Stimulated activated CD4-positive, alpha-beta T cell treated with anti-CD3 and anti-CD28 coated beads, Interleukin-2, amount 100 ng/mL, for 24 hours (primary cell): Measurements from ENCODE around the gene ZSCAN5B.
"Not testable (repeated sequence)": the region's sequence is repeated elsewhere in the genome, so short reads cannot be mapped to it uniquely, and the experiment has no call there.

Experiments
- DNase-seq, 2 donors: peaks; one replicate each; pipeline ENCODE4 v3.0.0-alpha.2; 2020

The ZSCAN5B gene, protein sequence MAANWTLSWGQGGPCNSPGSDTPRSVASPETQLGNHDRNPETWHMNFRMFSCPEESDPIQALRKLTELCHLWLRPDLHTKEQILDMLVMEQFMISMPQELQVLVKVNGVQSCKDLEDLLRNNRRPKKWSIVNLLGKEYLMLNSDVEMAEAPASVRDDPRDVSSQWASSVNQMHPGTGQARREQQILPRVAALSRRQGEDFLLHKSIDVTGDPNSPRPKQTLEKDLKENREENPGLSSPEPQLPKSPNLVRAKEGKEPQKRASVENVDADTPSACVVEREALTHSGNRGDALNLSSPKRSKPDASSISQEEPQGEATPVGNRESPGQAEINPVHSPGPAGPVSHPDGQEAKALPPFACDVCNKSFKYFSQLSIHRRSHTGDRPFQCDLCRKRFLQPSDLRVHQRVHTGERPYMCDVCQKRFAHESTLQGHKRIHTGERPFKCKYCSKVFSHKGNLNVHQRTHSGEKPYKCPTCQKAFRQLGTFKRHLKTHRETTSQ

DNA sequence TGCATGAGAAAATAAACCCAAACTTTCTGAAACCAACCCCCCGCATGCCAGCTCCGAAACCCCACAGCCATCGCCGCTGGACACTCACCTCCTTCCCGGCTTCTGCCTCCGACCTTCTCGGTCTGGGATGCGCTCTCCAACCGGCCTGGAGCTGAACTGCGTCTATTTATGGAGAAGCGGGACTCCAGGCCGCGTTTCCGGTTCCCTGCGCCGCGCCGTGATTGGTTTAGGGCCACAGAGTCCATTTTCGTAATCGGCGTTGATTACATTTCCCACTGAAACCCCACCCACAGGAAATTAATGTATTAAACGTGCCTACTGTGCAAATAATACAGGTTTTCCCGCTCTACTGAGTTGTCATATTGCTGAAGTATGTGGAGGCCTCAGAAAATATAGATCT is at the start of gene ZSCAN5B:
TSS of gene ZSCAN5B (minus strand) at position 138 of the 400 bp plus-strand sequence. CDS start 4,731 bp downstream, outside the sequence.
- DNase-seq: not testable (repeated sequence)

DNA sequence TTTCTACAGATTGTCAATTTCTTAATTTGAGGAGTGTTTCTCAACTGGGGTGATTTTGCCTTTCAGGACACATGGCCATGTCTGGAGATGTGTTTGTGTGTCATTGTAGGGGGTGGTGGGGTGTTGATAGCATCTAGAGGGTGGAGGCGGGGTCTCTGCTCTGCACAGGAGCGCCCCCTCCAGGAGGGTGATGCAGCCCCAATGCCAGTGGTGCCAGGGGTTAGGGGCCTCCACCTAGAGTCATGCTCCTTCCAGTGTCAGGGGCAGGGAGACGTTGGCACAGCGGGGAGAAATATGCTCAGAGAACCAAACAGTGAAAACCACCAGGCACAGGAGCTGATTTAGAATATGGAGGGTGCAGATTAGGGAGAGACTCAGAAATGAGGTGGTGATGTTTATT is 48.2 kb upstream of the ZSCAN5B start:
- DNase-seq: not testable (repeated sequence)

DNA sequence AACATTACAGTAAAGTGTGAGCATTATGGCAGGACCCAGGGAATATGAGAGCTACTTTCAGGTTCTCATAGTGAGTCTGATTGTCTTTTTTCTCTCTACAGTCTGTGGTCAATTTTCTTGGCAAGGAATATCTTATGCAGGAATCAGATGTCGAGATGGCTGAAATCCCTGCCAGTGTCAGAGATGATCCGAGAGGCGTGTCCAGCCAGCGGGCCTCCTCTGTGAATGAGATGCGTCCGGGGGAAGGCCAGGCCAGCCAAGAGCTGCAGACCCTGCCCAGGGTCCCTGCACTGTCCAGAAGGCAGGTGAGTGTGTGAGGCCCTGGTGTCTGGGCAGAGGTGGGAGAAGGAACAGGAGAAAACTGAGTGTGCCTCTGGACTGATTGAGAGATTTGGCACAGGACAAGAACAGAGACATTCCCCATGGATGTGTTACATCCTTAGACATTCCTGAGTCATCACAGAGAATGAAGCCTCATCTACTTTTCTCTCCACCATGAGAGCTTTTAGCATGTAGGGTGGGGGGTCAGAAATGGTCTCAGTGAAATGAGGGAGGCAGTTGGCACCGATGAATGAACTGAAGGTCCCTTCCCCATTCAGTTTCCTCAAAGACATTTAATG is 47.6 kb upstream of the ZSCAN5B start:
- no peak for DNase-seq

DNA sequence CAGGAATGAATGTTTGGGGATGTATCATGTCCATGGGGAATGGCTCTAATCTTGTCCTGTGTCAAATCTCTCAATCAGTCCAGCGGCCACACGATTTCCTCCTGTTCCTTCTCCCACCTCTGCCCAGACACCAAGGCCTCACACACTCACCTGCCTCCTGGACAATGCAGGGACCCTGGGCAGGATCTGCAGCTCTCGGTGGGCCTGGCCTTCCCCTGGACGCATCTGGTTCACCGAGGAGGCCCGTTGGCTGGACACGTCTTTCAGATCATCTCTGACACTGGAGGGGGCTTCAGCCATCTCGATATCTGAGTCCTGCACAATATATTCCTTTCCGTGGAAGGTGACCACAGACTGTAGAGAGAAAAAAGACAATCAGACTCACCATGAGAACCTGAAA is 25.9 kb upstream of the ZSCAN5B start:
- DNase-seq: no peak

DNA sequence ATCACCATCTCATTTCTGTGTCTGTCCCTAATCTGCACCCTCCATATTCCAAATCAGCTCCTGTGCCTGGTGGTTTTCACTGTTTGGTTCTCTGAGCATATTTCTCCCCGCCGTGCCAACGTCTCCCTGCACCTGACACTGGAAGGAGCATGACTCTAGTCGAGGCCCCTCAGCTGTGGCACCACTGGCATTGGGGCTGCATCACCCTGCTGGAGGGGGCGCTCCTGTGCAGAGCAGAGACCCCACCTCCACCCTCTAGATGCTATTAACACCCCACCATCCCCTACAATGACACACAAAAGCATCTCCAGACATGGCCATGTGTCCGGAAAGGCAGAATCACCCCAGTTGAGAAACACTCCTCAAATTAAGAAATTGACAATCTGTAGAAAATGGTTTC is 25.3 kb upstream of the ZSCAN5B start:
- DNase-seq: no peak

DNA sequence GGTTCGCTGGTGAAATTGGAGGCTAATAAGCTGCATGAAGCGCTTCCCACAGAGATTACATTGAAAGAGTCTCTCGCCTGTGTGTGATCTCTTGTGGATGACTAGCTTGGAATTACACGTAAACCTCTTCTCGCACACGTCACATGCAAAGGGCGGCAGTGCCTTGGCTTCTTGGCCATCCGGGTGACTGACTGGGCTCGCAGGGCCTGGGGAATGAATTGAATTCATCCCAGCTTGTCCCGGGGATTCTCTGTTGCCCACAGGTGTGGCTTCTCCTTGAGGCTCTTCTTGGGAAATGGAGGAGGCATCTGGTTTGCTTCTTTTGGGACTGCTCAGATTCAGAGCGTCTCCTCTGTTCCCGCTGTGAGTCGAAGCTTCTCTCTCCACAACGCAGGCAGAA is 24.3 kb upstream of the ZSCAN5B start:
- DNase-seq: no peak

DNA sequence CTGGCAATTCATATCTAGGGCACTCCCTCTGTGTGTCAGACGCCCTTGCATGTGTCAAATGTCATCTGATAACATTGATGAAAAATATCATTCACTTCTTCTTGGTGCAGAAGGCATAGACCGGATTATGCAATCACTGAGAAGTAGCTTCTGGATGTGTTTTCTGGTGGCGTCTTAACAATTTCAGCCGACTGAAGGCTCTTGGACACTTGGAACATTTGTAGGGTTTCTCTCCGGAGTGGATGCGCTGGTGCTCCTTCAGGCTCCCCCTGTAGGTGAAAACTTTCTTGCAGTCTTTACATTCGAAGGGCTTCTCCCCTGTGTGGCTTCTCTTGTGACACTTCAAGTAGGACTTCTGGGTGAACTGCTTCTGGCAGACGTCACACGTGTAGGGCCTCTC is 23.9 kb upstream of the ZSCAN5B start:
- not testable (repeated sequence) for DNase-seq

DNA sequence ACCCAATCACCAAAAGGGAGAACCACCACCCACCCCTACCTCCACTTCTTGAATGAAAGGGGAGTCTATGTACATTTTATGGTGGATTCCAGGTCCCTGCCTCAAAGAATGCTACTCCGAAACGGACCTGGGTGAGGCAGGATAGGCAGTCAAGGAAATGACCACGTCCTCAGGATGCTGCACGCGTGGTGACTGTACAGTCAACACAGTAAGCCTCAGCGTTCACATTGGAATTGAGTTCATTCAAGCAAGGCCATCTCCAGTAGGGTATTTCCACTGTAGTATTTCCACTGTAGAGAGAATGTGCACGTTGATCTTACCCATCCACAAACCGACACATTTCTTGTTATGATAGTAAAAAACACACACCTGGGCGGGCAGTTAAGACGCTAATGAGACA is 21.4 kb upstream of the ZSCAN5B start:
- no peak for DNase-seq

DNA sequence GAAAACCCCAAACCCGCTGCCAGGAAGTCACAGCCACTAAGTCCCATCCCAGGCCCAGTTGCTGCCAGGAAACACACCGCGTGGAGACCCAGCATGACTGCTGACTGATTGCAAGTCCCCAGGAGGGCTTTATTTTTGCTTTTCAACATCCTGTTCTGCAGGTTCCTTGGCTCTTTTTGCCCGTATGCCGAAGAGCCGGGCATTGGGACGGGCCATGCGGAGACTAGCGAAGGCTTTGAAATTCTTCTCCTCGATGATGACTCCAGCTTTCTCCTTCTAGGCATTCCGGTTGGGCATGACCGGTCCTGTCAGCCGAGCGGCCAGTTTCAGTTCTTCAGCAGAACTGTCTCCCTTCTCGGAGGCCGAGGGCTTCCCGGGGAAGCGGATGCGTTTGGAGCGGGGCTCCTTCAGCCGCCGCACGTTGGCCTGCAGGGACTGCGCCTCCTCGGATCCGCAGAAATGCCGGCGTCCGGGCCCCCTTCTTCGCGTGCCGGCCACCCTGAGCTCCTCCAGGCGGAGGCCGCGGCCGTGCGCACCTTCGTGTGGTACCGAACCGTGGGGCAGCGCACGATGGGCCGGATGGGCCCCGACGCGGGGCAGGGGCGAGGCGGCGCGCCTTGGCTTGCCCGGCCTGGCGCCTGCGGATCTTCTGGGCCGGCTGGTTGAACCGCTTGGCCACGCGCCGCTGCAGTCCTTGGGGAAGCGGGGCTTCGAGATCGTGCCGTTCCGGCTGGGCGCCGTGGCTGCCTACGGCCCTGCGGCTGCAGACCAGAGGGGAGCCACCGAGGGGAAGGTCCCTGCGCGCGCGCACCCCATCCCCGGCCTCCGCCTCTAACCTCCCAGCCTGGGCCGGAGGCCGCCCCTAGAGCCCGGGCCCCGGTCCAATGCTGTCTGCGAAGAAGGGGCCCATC is 19.7 kb upstream of the ZSCAN5B start:
- DNase-seq: no peak

DNA sequence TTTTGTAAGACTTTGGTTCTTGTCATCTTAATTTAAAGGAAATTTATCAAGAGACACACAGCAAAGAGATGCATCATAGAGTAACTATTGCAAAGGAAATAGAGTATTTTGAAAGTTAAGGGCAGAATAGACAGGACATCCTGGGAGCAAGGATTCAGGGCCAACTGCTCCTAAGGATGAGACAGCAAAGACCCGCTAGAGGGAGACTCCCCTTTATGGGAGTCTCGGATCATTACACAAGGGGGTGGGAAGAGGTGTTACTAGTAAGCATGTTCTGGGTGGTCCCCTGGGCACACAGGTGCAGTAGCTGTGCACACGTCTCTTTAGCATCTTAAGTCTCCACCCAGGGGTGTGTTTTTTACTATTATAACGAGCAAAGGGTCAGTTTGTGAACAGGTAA is 14.1 kb upstream of the ZSCAN5B start:
- no peak for DNase-seq

DNA sequence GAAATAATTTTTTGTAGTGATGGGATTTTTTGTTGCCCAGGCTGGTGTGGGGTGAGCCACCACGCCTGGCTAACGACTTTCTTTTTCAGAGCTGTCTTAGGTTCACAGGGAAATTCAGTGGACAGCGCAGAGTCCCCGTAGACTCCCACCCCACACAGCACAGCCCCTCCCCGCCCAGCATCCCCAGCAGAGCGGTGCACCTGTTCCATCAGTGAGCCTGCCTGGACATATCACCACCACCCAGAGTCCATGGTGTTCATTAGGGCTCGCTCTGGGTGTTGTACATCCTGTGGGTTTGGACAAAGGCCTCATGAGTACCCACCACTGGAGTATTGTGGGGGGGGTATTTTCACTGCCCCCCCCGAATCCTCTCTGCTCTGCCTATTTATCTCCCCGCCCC is 12.5 kb upstream of the ZSCAN5B start:
- DNase-seq: not testable (repeated sequence)

DNA sequence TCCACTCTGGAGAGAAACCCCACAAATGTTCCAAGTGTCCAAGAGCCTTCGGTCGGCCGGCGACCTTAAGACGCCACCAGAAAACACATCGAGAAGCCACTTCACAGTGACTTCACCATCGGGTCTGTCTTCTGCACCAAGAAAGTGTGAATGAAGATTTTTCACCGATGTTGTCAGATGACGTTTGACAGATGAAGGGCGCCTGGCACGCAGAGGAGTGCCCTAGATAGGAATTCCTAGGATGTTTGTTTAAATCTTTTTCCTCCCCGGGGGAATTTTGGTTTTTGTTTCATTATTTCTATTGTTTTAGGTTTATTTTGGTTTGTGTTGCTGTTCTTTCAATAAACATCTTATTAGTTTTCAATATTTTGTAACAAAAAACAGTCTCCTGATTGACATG is 11.5 kb upstream of the ZSCAN5B start:
- DNase-seq: no peak

DNA sequence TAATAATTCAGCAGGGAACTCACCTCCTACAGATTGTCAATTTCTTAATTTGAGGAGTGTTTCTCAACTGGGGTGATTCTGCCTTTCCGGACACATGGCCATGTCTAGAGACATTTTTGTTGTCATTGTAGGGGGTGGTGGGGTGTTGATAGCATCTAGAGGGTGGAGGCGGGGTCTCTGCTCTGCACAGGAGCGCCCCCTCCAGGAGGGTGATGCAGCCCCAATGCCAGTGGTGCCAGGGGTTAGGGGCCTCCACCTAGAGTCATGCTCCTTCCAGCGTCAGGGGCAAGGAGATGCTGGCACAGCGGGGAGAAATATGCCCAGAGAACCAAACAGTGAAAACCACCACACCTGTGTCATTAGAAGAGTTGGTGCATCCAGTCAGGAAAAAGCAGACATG is 10.0 kb upstream of the ZSCAN5B start:
- not testable (repeated sequence) for DNase-seq

DNA sequence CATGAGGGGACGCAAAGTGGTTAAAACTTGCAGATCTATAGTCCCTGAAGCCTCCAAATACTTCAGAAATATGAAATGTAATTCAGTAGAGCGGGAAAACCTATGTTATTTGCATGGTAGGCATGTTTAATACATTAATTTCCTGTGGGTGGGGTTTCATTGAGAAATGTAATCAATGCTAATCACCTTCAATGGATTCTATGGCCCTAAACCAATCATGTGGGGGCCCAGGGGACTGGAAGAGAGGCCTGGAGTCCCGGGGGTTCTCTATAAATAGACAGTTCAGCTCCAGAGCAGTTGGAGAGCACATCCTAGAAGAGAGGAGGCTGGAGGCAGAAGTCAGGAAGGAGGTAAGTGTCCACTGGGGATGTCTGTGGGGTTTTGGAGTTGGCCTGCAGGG is 4.4 kb upstream of the ZSCAN5B start, which contains the start of gene ZSCAN5C:
TSS of gene ZSCAN5C (plus strand) at position 301 of the 400 bp plus-strand sequence. CDS start 3,641 bp downstream, outside the sequence.
- DNase-seq: no peak

DNA sequence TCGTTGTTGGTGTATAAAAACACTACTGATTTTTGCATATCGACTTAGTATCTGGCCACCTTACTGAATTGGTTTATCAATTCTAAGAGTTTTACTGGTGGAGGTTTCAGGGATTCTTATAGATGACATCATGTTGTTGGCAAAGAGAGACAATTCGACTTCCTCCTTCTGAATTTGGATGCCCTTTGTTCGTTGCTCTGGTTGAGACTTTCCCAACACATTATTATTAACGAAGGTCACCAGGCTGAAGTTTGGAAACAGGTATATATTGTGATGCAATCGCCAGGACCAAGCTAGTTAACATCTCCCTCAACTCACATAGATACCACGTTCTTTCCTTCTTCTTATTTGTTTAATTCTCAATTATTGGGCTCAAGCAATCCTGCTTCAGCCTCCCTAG is 2.1 kb upstream of the ZSCAN5B start:
- DNase-seq: no peak

DNA sequence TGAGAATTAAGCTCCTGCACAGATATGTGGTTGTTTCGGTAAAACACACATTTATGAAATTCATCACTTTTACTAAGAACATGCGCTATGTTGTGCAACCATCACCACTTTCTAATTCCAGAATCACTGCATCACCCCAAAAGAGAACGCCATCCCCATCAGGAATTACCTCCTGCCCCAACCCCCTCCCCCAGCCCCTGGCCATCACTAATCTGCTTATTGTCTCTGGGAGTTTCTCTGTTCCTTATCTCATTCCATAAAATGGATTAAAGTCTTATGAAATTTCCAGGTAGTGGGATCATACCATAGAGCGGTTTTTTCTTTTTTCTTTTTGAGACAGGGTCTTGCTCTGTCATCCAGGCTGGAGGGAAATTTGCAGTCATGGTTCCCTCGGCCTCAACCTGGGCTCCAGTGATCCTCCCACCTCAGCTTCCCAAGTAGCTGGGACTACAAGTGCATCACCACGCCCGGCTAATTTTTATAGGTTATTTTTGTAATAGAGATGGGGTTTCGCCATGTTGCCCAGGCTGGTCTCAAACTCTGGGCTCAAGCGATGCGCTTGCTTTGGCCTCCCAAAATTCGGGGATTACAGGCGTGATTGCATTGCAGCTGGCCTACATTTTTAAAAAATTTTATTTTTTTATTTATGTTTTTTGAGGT is 3.5 kb downstream of the ZSCAN5B start:
- no peak for DNase-seq

DNA sequence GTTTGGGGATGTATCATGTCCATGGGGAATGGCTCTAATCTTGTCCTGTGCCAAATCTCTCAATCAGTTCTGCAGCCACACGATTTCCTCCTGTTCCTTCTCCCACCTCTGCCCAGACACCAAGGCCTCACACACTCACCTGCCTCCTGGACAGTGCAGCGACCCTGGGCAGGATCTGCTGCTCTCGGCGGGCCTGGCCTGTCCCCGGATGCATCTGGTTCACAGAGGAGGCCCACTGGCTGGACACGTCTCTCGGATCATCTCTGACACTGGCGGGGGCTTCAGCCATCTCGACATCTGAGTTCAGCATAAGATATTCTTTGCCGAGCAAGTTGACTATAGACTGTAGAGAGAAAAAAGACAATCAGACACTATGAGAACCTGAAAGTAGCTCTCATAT is 5.9 kb downstream of the ZSCAN5B start:
- no peak for DNase-seq

DNA sequence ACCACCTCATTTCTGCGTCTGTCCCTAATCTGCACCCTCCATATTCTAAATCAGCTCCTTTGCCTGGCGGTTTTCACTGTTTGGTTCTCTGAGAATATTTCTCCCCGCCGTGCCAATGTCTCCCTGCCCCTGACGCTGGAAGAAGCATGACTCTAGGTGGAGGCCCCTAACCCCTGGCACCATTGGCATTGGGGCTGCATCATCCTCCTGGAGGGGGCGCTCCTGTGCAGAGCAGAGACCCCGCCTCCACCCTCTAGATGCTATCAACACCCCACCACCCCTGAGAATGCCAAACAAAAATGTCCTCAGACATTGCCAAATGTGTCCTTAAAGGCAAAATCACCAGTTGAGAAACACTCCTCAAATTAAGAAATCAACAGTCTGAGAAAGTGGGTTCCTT is 6.5 kb downstream of the ZSCAN5B start:
- DNase-seq: no peak

DNA sequence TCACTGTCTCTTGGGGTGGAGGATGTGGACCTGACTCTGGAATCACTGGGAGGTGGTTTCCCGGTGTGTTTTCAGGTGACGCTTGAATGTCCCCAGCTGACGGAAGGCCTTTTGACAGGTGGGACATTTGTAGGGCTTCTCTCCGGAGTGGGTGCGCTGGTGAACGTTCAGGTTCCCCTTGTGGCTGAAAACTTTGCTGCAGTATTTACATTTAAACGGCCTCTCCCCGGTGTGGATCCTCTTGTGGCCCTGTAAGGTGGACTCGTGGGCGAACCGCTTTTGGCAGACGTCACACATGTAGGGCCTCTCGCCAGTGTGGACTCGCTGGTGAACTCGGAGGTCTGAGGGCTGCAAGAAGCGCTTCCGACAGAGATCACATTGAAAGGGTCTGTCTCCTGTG is 7.8 kb downstream of the ZSCAN5B start:
- no peak for DNase-seq

DNA sequence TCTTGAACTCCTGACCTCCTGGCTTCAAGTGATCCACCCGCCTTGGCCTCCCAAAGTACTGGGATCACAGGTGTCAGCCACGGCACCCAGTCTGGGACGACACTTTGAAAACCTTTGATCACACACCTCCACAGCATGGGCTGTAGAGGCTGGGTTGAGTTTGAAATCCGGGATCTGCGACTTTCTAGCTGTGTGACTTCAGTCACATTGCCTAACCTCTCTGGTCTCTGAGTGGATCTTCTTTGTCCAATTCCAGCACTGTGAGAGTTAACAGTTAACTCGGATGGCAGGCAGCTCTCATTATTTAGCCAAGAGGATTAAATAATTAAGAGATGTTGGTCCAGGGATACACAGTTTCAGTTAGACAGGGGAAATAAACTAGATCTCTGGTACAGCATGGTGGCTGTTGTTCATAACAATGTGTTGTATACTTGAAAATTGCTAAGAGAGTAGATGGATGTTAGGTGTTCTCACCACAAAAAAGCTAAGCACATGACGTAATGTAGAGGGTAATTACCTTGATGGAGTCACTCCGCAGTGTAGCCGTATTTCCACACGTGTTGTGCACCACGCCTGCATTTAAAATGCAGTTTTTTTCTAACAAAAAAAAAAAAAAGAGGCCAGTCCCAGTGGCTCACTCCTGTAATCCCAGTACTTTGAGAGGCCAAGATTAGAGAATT is 19.9 kb downstream of the ZSCAN5B start:
- no peak for DNase-seq

DNA sequence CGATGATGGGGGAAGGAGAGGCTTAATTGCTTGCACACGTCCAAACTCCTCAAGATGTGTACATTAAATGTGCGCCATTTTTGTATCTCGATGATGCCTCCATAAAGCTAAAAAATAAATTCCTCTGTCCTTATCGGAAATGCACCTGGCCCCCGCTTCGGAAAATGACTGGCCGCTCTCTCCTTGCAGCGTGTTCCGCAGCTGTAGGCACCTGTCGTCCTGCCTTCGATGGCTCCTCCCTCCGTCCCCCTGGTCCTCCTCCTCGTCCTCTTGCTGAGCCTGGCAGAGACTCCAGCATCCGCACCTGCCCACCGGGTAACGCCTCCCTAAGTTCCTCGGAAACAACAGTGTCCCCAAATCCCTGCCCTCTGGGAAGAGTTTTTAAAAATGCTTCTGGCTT is 20.7 kb downstream of the ZSCAN5B start:
- no peak for DNase-seq

DNA sequence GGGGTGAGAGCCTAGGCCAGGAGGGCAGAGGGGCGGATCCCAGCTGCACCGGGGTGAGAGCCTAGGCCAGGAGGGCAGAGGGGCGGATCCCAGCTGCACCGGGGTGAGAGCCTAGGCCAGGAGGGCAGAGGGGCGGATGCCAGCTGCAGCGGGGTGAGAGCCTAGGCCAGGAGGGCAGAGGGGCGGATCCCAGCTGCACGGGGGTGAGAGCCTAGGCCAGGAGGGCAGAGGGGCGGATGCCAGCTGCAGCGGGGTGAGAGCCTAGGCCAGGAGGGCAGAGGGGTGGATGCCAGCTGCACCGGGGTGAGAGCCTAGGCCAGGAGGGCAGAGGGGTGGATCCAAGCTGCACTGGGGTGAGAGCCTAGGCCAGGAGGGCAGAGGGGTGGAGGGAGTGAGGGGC is 21.3 kb downstream of the ZSCAN5B start:
- DNase-seq: not testable (repeated sequence)
